Neuron (in vitro differentiated cells): Measurements from ENCODE around the gene BTBD2.
"Not testable (repeated sequence)": the region's sequence is repeated elsewhere in the genome, so short reads cannot be mapped to it uniquely, and the experiment has no call there.

Experiments
- H2AFZ ChIP-seq: one replicate; pipeline ENCODE4 v1.6.1; 2013; ENCODE audit warnings: low read depth, mild to moderate bottlenecking, inconsistent platforms, low read length, moderate library complexity
- H3K27me3 ChIP-seq: one replicate; pipeline ENCODE4 v1.6.1; 2013; ENCODE audit warnings: low read length; ENCODE audit not compliant: insufficient read depth
- H3K36me3 ChIP-seq: one replicate; pipeline ENCODE4 v1.6.1; 2013; ENCODE audit warnings: low read length; ENCODE audit not compliant: insufficient read depth
- H3K4me1 ChIP-seq: one replicate; pipeline ENCODE4 v1.6.1; 2013; ENCODE audit warnings: low read length; ENCODE audit not compliant: insufficient read depth
- H3K4me3 ChIP-seq: 2 replicates; pipeline ENCODE4 v1.5.1; 2013; ENCODE audit warnings: mild to moderate bottlenecking, low read length, moderate library complexity
- H3K9me3 ChIP-seq: one replicate; pipeline ENCODE4 v1.6.1; 2013; ENCODE audit warnings: low read length

Gene BTBD2

GRCh38 chr19:2039959-2040646 is 24.6 kb upstream of the BTBD2 start:
- no peak overlapping the region for H2AFZ ChIP-seq
- no peaks in the 10 kb centered on the region for H3K4me1 ChIP-seq
- no peaks in the 10 kb centered on the region for H3K27me3 ChIP-seq
- no peak overlapping the region for H3K4me3 ChIP-seq
- no peaks in the 10 kb centered on the region for H3K9me3 ChIP-seq
- H3K36me3 ChIP-seq = peaks cover 50% of the 10 kb centered on the region

GRCh38 chr19:2039089-2039958 is 23.8 kb upstream of the BTBD2 start:
- Histone ChIP-seq H3K27me3 (no peaks in the 10 kb centered on the region), H3K4me1 (no peaks in the 10 kb centered on the region), H3K9me3 (no peaks in the 10 kb centered on the region), H3K36me3 (peaks cover 44% of the 10 kb centered on the region), H3K4me3 (no peak overlapping the region), H2AFZ (no peak overlapping the region)

- Histone ChIP-seq H3K27me3 (no peaks in the 10 kb centered on the region), H3K4me3 (no peak overlapping the region), H3K4me1 (no peaks in the 10 kb centered on the region), H3K9me3 (no peaks in the 10 kb centered on the region), H2AFZ (no peak overlapping the region), H3K36me3 (peaks cover 38% of the 10 kb centered on the region)
These were observed 23.0 kb upstream of the BTBD2 start for GRCh38 chr19:2038284-2039088.

DNA sequence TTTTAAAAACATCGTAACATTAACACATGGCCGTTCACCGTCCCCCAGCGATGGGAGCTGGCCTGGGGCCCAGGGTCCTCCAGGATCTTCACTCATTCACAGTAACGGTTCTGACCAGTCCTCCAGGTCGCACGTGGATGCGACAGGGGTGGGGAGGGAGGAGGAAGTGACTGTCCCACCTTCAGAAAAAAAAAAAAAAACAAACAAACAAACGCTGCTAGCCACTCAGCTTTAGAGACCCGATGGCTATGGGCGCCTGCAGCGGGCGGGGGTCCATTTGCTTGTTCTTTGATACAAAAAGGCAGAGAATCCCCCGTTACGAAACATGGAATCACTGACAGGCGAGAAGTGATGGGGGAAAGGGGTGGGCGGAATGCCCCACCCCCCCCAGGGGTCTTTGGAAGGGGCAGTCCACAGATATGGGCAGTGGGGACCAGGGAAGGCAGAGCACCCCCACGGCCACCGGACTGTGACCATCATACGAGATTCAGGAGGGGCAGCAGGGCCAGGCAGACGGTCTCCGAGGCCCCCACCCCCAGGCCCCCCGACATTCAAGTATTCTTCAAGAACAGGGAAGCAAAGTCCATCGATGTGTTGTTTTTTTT is 22.2 kb upstream of the BTBD2 start:
- Histone ChIP-seq H3K4me3 (no peak overlapping the region), H2AFZ (no peak overlapping the region), H3K4me1 (peaks cover 1% of the 10 kb centered on the region), H3K36me3 (peaks cover 31% of the 10 kb centered on the region), H3K9me3 (no peaks in the 10 kb centered on the region), H3K27me3 (no peaks in the 10 kb centered on the region)

DNA sequence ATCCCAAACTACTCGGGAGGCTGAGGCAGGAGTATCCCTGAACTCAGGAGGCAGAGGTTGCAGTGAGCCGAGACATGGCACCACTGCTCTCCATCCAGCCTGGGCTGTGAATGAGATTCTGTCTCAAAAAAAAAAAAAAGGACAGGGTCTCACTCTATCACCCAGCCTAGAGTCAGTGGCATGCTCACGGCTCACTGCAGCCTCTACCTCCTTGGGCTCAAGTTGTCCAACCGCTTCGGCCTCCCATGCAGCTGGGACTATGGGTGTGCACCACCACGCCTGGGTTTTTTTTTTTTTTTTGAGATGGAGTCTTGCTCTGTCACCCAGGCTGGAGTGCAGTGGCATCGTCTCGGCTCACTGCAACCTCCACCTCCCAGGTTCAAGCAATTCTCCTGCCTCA is 20.9 kb upstream of the BTBD2 start:
- Histone ChIP-seq H3K4me3 (no peak overlapping the region), H3K27me3 (no peaks in the 10 kb centered on the region), H3K4me1 (peaks cover 10% of the 10 kb centered on the region), H2AFZ (no peak overlapping the region), H3K9me3 (no peaks in the 10 kb centered on the region), H3K36me3 (peaks cover 21% of the 10 kb centered on the region)

DNA sequence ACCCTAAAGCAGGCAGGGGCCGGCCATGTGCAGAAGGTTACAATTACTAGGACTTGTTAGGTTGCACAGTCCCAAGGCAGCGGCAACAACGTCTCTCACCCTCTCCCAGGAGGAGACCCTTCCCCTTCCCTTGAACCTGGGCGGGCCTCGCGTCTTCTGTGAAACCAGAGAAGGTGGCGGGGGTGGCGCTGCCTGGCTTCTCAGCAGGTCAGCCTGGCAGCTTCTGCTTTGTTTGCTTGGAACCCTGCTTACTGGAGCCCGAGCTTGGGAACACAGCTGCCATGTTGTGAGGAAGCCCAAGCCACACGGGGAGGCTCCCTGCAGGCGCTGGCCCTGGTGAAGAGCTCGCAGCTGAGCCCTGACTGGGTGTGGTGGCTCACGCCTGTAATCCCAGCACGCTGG is 20.1 kb upstream of the BTBD2 start:
- Histone ChIP-seq H3K27me3 (no peaks in the 10 kb centered on the region), H2AFZ (no peak overlapping the region), H3K9me3 (no peaks in the 10 kb centered on the region), H3K4me1 (peaks cover 10% of the 10 kb centered on the region), H3K36me3 (peaks cover 12% of the 10 kb centered on the region), H3K4me3 (no peak overlapping the region)

GRCh38 chr19:2034729-2035589 is 19.4 kb upstream of the BTBD2 start:
- no peak overlapping the region for H2AFZ ChIP-seq

GRCh38 chr19:2034253-2034652 is 18.7 kb upstream of the BTBD2 start:
- H3K4me3 ChIP-seq, H2AFZ ChIP-seq, H3K27me3 ChIP-seq, H3K36me3 ChIP-seq, H3K9me3 ChIP-seq, H3K4me1 ChIP-seq: not testable (repeated sequence)

More at GRCh38 chr19:2034729-2035589, 19.4 kb upstream of the BTBD2 start:
- Histone ChIP-seq H3K27me3 (no peaks in the 10 kb centered on the region), H3K4me3 (no peak overlapping the region), H3K9me3 (no peaks in the 10 kb centered on the region), H3K36me3 (peaks cover 6% of the 10 kb centered on the region), H3K4me1 (peaks cover 10% of the 10 kb centered on the region)

DNA sequence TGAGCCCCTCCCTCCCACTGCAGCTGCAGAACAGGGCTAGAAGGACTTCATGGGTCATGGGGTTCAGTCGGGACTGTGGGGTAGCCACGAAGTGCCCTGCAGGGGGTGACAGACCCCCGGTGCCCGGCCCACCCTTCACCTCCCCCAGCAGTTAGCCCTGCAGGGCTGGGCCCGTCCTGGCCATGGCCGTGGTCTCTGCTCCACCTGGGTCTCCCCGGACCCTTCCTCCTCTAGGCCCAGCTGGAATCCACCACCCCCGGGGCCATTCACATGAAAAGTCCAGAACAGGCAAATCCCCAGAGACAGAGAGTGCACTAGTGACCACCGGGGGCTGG is 18.3 kb upstream of the BTBD2 start:
- no peaks in the 10 kb centered on the region for H3K27me3 ChIP-seq
- H3K9me3 ChIP-seq = no peaks in the 10 kb centered on the region
- H3K36me3 ChIP-seq = peaks cover 3% of the 10 kb centered on the region

GRCh38 chr19:2033115-2033824 is 17.8 kb upstream of the BTBD2 start:
- no peak overlapping the region for H3K4me3 ChIP-seq
- no peaks in the 10 kb centered on the region for H3K9me3 ChIP-seq
- H2AFZ ChIP-seq = no peak overlapping the region
- H3K27me3 ChIP-seq = no peaks in the 10 kb centered on the region
- H3K36me3 ChIP-seq = no peaks in the 10 kb centered on the region
- peaks cover 10% of the 10 kb centered on the region for H3K4me1 ChIP-seq

More for the DNA sequence above, 18.3 kb upstream of the BTBD2 start:
- no peak overlapping the region for H2AFZ ChIP-seq
- no peak overlapping the region for H3K4me3 ChIP-seq
- H3K4me1 ChIP-seq = peaks cover 10% of the 10 kb centered on the region

DNA sequence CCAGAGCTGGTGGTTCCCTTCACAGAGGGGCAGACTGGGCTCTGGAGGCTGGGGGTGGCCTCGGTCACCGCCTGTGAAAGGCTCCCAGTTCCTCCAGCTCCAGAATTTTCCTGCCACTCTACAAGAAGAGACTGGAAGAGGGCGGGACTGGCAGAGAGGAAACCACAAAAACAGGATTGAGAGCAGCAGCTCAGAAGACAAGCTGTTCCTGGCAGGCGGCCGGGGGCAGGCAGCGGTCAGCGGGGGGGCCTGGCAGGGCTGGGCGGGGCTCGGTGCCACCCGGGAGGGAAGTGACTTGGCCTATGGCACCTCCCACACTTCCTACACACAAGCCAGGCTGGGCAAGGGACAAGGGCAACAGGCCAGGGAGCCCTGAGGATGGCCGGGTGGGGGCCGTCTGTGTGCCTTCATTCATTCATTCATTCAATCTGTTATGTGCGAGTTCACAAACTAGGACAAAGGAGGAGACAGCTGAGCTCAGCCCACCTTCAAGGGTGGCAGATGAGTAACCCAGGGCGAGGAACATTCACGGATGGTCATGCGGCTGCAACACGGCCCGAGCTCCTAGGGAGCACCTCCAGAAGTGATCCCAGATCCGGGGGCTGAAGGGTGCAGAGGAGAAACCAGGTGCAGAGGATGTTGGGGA is 16.9 kb upstream of the BTBD2 start:
- Histone ChIP-seq H3K9me3 (no peaks in the 10 kb centered on the region), H3K4me1 (peaks cover 10% of the 10 kb centered on the region), H3K4me3 (no peak overlapping the region), H3K36me3 (no peaks in the 10 kb centered on the region), H3K27me3 (no peaks in the 10 kb centered on the region), H2AFZ (no peak overlapping the region)
